ENCODE results near the gene GANAB.

GRCh38 chr11:62592146-62592815, 54.1 kb downstream of the GANAB start:
- TF ChIP-seq CTCF (IDR thresholded peaks at IDR 0.05), result no peak
- no peak for TF ChIP-seq POLR2A (IDR thresholded peaks at IDR 0.05; ENCODE audit: low read depth)
